Epithelial cell of esophagus (primary cell): ENCODE data around the gene SMURF2.
A peak's percentile ranks its signal among the peaks of the same experiment; 100 is the strongest.

Experiments
- DNase-seq: peaks from one replicate; pipeline ENCODE4 v3.0.0; 2010; ENCODE audit warnings: low read depth
- H3K4me3 ChIP-seq: 2 replicates; pipeline ENCODE4 v1.5.1; 2011; ENCODE audit warnings: mild to moderate bottlenecking, low read length, control low read depth
- CTCF ChIP-seq: IDR thresholded peaks from 2 replicates; pipeline ENCODE4 v1.5.1; 2011; ENCODE audit warnings: low read depth, mild to moderate bottlenecking, low read length, control low read depth, inconsistent platforms; ENCODE audit not compliant: insufficient read depth; ENCODE audit errors: missing control alignments

SMURF2 gene

GRCh38 chr17:64635647-64636305, 26.3 kb downstream of the SMURF2 start:
- DNase-seq: peak; percentile 40
- no peak overlapping the region for H3K4me3 ChIP-seq
- TF ChIP-seq CTCF: no peak

- H3K4me3 ChIP-seq: no peak overlapping the region
- no peak for TF ChIP-seq CTCF
- no peak for DNase-seq
Measured at GRCh38 chr17:64634218-64634617, 27.9 kb downstream of the SMURF2 start.

GRCh38 chr17:64632606-64633005, 29.5 kb downstream of the SMURF2 start:
- DNase-seq: no peak
- TF ChIP-seq CTCF: no peak
- H3K4me3 ChIP-seq: no peak overlapping the region

GRCh38 chr17:64632194-64632593, 29.9 kb downstream of the SMURF2 start:
- H3K4me3 ChIP-seq: no peak overlapping the region
- DNase-seq: no peak
- TF ChIP-seq CTCF: no peak

GRCh38 chr17:64630309-64631223, 31.5 kb downstream of the SMURF2 start:
- no peak for TF ChIP-seq CTCF
- no peak overlapping the region for H3K4me3 ChIP-seq
- DNase-seq: peak; percentile 64

- no peak for DNase-seq
- TF ChIP-seq CTCF: no peak
- H3K4me3 ChIP-seq: no peak overlapping the region
Measured at GRCh38 chr17:64628641-64629040, 33.5 kb downstream of the SMURF2 start.
